ENCODE results near the gene RAD51AP1.
A peak's percentile ranks its signal among the peaks of the same experiment; 100 is the strongest.

The RAD51AP1 gene

DNA sequence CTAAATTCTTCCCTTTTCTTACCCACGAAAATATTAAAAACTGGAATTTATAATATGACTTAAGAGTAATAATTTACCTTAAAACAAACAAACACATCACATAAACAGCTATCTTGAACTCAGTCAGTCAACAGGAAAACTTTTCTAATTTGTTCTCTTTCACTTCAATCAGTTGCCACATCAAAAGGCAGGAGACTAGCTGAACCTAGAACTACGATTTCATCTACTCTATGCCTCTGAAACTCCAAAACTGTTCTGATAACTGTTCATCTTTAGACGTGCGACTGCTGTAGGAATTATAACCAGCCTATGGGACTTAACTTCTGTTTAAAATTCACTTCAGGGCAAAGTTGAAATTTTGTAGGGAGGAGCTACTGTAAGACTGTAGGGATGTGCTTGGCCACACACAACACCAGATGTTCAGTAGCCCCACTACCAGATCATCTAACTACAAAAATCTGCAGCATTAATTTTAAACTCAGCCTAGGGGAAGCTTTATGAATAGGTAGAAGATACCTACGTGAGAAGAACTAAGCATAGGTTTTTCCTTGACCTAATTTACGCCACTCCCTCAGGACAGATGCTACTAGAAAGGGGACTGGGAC, 7.6 kb upstream of the RAD51AP1 start:
- CTCF ChIA-PET, result interaction anchor here (0.7 to 1.5 kb wide), 5 partner anchors 9 to 109 kb away, joined by 3 to 5 read pairs (median 4); no protein-coding TSS in a partner anchor
- TF ChIP-seq, protein P1, sequence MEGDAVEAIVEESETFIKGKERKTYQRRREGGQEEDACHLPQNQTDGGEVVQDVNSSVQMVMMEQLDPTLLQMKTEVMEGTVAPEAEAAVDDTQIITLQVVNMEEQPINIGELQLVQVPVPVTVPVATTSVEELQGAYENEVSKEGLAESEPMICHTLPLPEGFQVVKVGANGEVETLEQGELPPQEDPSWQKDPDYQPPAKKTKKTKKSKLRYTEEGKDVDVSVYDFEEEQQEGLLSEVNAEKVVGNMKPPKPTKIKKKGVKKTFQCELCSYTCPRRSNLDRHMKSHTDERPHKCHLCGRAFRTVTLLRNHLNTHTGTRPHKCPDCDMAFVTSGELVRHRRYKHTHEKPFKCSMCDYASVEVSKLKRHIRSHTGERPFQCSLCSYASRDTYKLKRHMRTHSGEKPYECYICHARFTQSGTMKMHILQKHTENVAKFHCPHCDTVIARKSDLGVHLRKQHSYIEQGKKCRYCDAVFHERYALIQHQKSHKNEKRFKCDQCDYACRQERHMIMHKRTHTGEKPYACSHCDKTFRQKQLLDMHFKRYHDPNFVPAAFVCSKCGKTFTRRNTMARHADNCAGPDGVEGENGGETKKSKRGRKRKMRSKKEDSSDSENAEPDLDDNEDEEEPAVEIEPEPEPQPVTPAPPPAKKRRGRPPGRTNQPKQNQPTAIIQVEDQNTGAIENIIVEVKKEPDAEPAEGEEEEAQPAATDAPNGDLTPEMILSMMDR (IDR thresholded peaks at IDR 0.05; ENCODE audit: control extremely low read depth, extremely low read depth, low read depth, missing control alignments), result no peak
- DNase-seq (ENCODE audit: extremely low spot score), result no peak
- POLR2A ChIA-PET, result no interaction called here

- TF ChIP-seq, protein P1 (IDR thresholded peaks at IDR 0.05; ENCODE audit: control extremely low read depth, extremely low read depth, low read depth, missing control alignments), result no peak
- POLR2A ChIA-PET, result interaction anchor here (0.6 to 0.7 kb wide), 2 partner anchors 324 to 838 kb away, joined by 3 to 6 read pairs; no protein-coding TSS in a partner anchor
- peak; percentile 4 for DNase-seq (ENCODE audit: extremely low spot score)
- CTCF ChIA-PET, result no interaction called here
Observed at GRCh38 chr12:4535092-4535491, 3.6 kb upstream of the RAD51AP1 start.

GRCh38 chr12:4535871-4536270, 2.8 kb upstream of the RAD51AP1 start:
- ChIA-PET POLR2A (interaction anchor here (0.7 kb wide), 1 partner anchor 838 kb away, joined by 3 read pairs; no protein-coding TSS in a partner anchor), CTCF (no interaction called here)
- TF ChIP-seq, protein P1 (IDR thresholded peaks at IDR 0.05; ENCODE audit: control extremely low read depth, extremely low read depth, low read depth, missing control alignments), result no peak
- DNase-seq (ENCODE audit: extremely low spot score), result no peak

GRCh38 chr12:4539167-4539870, 629 bp downstream of the RAD51AP1 start:
- TF ChIP-seq, protein P1 (IDR thresholded peaks at IDR 0.05; ENCODE audit: control extremely low read depth, extremely low read depth, low read depth, missing control alignments), result no peak
- CTCF ChIA-PET, result no interaction called here
- DNase-seq (ENCODE audit: extremely low spot score), result no peak
- POLR2A ChIA-PET, result no interaction called here

DNA sequence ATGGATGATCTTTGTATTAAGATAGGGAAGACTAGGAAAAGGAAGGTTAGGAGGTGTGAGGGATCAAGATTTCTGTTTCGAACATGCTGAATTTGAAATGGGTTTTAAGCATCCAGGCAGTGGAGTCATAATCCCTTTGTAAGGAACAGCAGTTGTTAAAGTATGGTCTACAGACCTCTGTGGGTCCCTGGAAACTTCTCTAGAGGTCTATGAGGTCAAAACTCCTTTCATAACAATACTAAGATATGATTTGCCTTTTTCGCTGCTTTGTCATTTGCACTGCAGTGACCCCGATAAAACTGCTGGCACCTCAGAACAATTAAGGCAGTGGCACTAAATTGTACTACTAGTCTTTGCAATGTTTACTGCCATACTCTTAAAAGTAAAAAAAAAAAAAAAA, 1.5 kb downstream of the RAD51AP1 start:
- DNase-seq (ENCODE audit: extremely low spot score), result no peak
- ChIA-PET POLR2A (no interaction called here), CTCF (interaction anchor here (1.2 kb wide), 1 partner anchor 9 kb away, joined by 5 read pairs; no protein-coding TSS in a partner anchor)
- TF ChIP-seq, protein P1 (IDR thresholded peaks at IDR 0.05; ENCODE audit: control extremely low read depth, extremely low read depth, low read depth, missing control alignments), result no peak

GRCh38 chr12:4540638-4541037, 1.9 kb downstream of the RAD51AP1 start:
- ChIA-PET POLR2A (no interaction called here), CTCF (interaction anchor here (1.2 kb wide), 1 partner anchor 10 kb away, joined by 5 read pairs; no protein-coding TSS in a partner anchor)
- TF ChIP-seq, protein P1 (IDR thresholded peaks at IDR 0.05; ENCODE audit: control extremely low read depth, extremely low read depth, low read depth, missing control alignments), result no peak
- DNase-seq (ENCODE audit: extremely low spot score), result no peak
